Activated CD4-positive, alpha-beta T cell treated with anti-CD3 and anti-CD28 coated beads, Interleukin-2, amount 50 U/mL, for 1 hour (primary cell): ENCODE data around the gene NRM.
"Not testable (repeated sequence)": the region's sequence is repeated elsewhere in the genome, so short reads cannot be mapped to it uniquely, and the experiment has no call there.

Source experiments
- DNase-seq: peaks from one replicate; pipeline ENCODE4 v3.0.0-alpha.2; 2020

Gene NRM

DNA sequence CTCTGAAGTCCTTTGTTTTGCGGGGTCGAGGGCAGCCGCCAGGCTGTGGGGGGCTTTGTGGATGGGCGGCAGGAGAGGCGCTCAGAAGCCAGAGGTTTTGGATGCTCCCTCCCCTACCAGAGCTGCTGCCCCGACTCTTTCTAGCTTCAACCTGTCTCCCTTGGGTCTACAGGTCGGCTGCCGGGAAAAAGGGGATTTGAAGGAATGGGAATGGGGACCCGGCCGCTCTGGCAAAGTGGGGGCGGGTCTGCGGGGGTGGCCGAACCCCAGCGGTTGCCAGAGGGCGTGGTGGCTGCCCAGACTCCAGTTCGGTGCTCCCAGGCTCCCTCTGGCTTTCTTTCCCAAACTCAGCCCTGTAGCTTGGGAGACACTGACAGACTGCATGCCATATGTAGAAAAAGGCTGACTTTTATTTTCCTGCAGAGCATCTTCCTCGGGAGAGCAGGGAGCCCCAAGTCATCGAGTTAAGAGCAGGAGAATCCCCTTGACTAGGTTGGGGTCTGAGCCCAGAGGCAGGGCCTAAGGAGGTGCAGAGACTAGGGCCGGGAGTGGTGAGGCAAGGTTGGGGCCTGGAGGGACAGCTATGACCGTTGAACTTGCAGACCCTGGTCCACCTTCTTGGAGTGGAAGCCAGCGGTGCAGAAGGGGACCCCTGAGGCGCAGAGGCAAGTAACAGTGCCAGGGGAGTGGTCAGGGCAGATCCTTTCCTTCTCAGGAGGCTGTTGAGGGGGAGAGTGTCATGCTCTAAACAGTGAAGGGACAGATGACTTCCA is 2.9 kb downstream of the NRM start:
- no peak for DNase-seq

DNA sequence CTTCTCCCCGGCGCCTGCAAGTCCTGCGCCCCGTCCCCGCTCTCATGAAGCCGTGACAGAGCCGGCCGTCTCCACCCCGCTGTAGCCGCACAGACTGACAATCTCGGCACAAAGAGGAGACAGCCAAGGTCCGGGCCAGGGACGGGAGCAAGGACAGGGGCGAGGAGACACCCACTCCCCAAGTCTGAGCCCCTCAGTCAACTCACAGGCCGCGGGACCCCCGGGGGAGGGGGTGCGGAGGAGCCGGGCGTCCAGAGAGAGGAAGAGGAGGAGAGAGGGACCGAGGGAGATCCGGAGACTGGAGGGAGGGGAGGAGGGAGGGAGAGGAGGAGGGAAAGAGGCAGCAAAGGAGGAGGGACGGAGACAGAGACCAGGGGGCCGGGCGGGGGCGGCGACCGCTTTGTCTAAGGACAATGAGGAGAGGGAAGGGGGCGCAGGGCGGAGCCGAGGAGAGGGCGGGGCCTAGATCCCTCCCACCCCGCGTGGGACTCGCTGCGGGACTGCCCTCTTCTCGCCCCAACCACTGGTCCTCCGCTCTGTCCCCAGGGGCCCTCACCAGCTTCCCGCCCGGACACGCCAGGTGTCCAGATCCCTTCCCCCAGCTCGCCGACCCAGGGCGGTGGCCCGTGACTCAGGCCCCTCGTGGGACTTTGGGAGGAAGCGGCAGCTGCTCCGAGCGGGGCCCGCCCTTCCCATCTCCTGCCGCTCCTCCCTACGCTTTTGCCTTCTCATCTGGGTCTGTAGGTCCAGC is 3.7 kb downstream of the NRM start:
- peak; percentile 60 for DNase-seq

DNA sequence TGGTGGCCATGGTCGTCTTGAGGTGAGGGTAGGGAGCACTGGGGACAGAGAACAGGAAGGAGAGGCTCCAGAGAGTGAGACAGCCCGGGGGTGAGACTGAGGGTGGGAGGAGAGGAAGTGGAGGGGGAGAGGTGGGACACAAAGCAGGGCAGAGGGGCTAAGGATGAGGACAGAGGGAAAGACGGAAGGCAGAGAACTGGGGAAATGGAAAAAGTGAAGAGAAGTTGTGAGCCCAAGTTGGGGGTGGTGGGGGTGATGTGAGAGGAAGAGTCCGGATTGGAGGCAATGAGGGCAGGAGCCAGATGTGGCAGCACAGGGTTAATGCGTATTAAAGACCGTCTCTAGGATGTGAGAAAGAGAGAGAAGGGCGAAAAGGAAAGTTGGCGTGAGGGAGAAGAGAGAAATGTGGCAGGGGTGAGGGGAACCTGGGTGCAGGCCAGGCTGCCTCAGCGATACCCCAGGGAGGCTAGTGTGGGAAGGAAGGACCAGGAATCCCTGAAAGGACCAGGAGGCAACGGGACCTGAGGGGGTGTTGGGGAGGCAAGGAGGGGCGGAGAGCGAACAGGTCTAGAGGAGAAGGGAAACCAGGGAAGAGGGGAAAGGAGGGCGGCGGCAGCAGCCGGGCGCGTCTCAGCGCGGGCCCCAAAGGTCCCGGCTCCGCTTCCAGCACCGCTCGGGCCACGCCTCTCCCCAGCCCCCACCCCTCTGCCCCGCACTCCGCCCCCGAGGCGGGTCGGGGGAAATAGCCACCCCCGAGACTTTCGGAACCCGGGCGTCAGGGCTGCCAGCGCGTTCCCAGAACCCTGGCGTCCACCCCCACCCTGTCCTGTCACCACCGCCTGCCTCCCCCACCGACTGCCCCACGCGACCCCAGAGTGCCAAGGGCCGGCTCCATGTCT is 4.5 kb downstream of the NRM start, which contains the start of gene PPP1R18:
Gene PPP1R18 (minus strand): TSS at position 637 of the 899 bp plus-strand sequence. CDS start 627 bp downstream, at position 10.
- peak; percentile 83 for DNase-seq

GRCh38 chr6:30685157-30686008 is 5.4 kb downstream of the NRM start:
- no peak for DNase-seq

GRCh38 chr6:30684386-30685156 is 6.2 kb downstream of the NRM start:
- DNase-seq = peak; percentile 45

DNA sequence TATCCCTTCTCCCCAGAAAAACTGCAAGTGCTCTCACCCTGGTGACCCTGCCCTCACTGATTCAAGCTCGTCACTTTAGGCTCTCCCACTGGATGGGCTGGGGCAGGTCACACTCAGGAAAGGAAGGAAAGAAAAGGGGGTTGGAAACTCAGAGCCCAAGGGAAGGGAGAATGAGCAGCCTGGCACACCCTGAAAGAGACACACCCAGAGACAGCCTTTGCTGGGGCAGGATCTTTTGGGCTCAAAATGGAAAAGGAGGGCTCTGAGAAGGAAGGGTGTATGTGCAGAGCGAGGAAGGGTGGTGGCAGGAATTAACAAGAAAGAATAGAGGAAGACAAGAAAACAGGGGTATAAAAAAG is 6.8 kb downstream of the NRM start:
- no peak for DNase-seq

GRCh38 chr6:30683183-30683979 is 7.4 kb downstream of the NRM start:
- DNase-seq = no peak

- DNase-seq = peak; percentile 79
Measured at GRCh38 chr6:30682143-30683117, 8.4 kb downstream of the NRM start.

DNA sequence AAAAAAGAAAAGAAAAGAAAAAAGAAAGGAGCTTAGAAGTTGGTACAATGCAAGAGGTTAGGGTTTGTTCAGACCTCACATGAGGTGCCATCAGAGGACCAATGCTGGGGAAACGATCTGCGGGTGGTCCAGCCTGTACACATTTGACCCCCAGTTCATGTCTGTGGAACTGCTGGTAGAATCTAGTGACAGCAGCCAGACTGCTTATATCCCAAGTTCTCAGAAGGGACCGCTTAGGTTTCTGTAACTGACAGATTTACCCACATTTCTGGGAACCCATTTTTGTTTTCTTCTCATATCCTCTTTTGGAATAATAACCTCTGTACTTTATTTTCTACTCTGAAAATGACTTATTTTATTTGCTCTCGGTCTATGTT is 9.0 kb downstream of the NRM start:
- no peak for DNase-seq

- no peak for DNase-seq
Measured at GRCh38 chr6:30679765-30680535, 10.8 kb downstream of the NRM start.

- DNase-seq = peak; percentile 95
Measured at GRCh38 chr6:30678964-30679726, 11.6 kb downstream of the NRM start.

DNA sequence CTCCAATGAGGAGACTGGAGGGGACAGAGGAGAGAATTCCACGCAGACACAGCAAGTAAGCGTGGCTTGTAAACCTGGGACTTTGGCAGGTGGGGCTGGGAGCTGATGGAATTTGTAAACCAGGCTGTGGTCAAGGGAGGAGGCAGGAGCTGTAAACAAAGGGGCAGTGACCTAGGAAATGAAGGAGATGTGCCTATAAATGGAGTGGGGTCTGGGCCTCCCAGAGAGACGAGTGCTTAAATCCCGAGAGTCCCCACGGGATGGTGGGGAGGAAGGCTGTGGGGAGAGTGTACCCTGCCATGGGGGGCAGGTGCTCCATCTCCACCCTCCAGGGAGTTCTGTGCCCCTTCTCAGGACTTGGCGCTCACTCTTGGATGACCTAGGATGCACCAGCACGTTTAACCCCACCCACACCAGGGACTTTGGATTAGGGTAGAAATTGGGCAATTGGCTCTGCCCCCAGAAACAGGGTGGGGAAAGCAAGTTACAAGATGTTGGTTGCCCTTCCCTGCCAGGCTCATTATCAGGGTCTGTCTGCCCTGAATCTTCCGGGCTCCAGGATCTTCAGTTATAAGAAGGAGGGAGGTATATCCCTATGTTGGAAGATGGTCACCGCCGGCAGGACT is 14.0 kb downstream of the NRM start:
- no peak for DNase-seq

- DNase-seq = peak; percentile 88
Measured at GRCh38 chr6:30672445-30673253, 18.1 kb downstream of the NRM start, which contains the start of gene DHX16. DHX16 (minus strand) TSS chr6:30673006; CDS start chr6:30672841, 165 bp downstream.

- no peak for DNase-seq
Measured at GRCh38 chr6:30670760-30671527, 19.8 kb downstream of the NRM start.

- not testable (repeated sequence) for DNase-seq
Measured at GRCh38 chr6:30666300-30666699, 24.5 kb downstream of the NRM start.
